Tibial artery (tissue), 4 donors: ENCODE data around the gene TPM4.

Experiments used
- DNase-seq, 2 donors: peaks; one replicate each; pipeline ENCODE4 v3.0.0-alpha.2; 2019
- H3K27ac ChIP-seq, 2 donors: fragments of 200-600 bp; sonication (generic) in 1 of 2; 1 replicate in 1 of 2; 2 replicates in 1 of 2; pipeline ENCODE4 v1.5.1; 2018 to 2019; ENCODE audit warnings: mild to moderate bottlenecking in 1 of 2
- H3K27me3 ChIP-seq, 2 donors: fragments of 200-600 bp; sonication (generic) in 1 of 2; one replicate each; pipeline versions ENCODE4 v1.5.1 to v1.6.0; 2016 to 2019
- H3K36me3 ChIP-seq, 3 donors: fragments of 200-600 bp; sonication (generic) in 2 of 3; one replicate each; pipeline ENCODE4 v1.5.1; 2016 to 2019; ENCODE audit warnings: mild to moderate bottlenecking in 2 of 3
- H3K4me1 ChIP-seq, 4 donors: fragments of 200-600 bp; sonication (generic) in 2 of 4; 1 replicate in 3 of 4; 2 replicates in 1 of 4; pipeline ENCODE4 v1.5.1; 2016 to 2019
- H3K4me3 ChIP-seq, 2 donors: fragments of 200-600 bp; sonication (generic) in 1 of 2; 1 replicate in 1 of 2; 2 replicates in 1 of 2; pipeline ENCODE4 v1.5.1; 2018 to 2019; ENCODE audit warnings: mild to moderate bottlenecking in 2 of 2
- H3K9me3 ChIP-seq, 3 donors: fragments of 200-600 bp; sonication (generic) in 1 of 3; one replicate each; pipeline ENCODE4 v1.5.1; 2016 to 2019
- CTCF ChIP-seq, 2 experiments: fragments of 200-600 bp in 1 of 2; fragments of 450-650 bp in 1 of 2; IDR thresholded peaks; one replicate each; pipeline ENCODE4 v1.5.1; 2017 to 2019; ENCODE audit warnings: antibody characterized with exemption in 2 of 2, mild to moderate bottlenecking in 1 of 2, moderate library complexity in 1 of 2
- intact Hi-C: fragments of 100-400 bp; cut with DNase I; formaldehyde crosslinking; loops from one replicate; pipeline ENCODE4 v1.15.0; 2023; ENCODE audit warnings: low total_unique reads

TPM4 gene

GRCh38 chr19:16112778-16113177 lies 36.5 kb downstream of the TPM4 start:
- intact Hi-C loops: loop anchor here (5.0 to 10.0 kb wide), 2 partner anchors 70 to 72 kb away; partner anchors contain the start of gene FAM32A
- no peak for TF ChIP-seq CTCF (IDR thresholded peaks at IDR 0.05)
- peaks cover 0 to 49% (median 31%) of the 10 kb centered on the region in 4 donors for H3K4me1 ChIP-seq
- H3K36me3 ChIP-seq: peaks cover 0 to 6% (median 4%) of the 10 kb centered on the region in 3 donors
- peak overlapping the region; percentile 87 to 97 for H3K27ac ChIP-seq
- no peaks in the 10 kb centered on the region for H3K27me3 ChIP-seq
- peak overlapping the region; percentile 88 to 96 for H3K4me3 ChIP-seq
- H3K9me3 ChIP-seq: no peaks in the 10 kb centered on the region
- no peak for DNase-seq

- H3K4me3 ChIP-seq: no peak overlapping the region
- DNase-seq: no peak
- intact Hi-C loops: loop anchor here (5.0 to 10.0 kb wide), 2 partner anchors 71 kb away; partner anchors contain the start of gene FAM32A
Measured at GRCh38 chr19:16113727-16114126, 37.4 kb downstream of the TPM4 start.

GRCh38 chr19:16115301-16116039 lies 39.2 kb downstream of the TPM4 start:
- H3K36me3 ChIP-seq: peaks cover 22 to 33% (median 29%) of the 10 kb centered on the region in 3 donors
- no peaks in the 10 kb centered on the region for H3K9me3 ChIP-seq
- intact Hi-C loops: loop anchor here (10.0 kb wide), 1 partner anchor 69 kb away; the partner anchor contains the start of gene FAM32A
- H3K27me3 ChIP-seq: no peaks in the 10 kb centered on the region
- peaks cover 0 to 47% (median 31%) of the 10 kb centered on the region in 4 donors for H3K4me1 ChIP-seq
- H3K27ac ChIP-seq: no peak overlapping the region
- TF ChIP-seq CTCF (IDR thresholded peaks at IDR 0.05): no peak
- no peak overlapping the region for H3K4me3 ChIP-seq
- no peak for DNase-seq

More at GRCh38 chr19:16113727-16114126, 37.4 kb downstream of the TPM4 start:
- peaks cover 0 to 49% (median 31%) of the 10 kb centered on the region in 4 donors for H3K4me1 ChIP-seq
- H3K27ac ChIP-seq: no peak overlapping the region
- no peak for TF ChIP-seq CTCF (IDR thresholded peaks at IDR 0.05)
- no peaks in the 10 kb centered on the region for H3K9me3 ChIP-seq
- H3K36me3 ChIP-seq: peaks cover 8 to 16% (median 14%) of the 10 kb centered on the region in 3 donors
- no peaks in the 10 kb centered on the region for H3K27me3 ChIP-seq

- DNase-seq: no peak
- Histone ChIP-seq H3K36me3 (peaks cover 24 to 39% (median 35%) of the 10 kb centered on the region in 3 donors), H3K9me3 (no peaks in the 10 kb centered on the region), H3K4me1 (peaks cover 0 to 41% (median 25%) of the 10 kb centered on the region in 4 donors), H3K4me3 (no peak overlapping the region), H3K27me3 (no peaks in the 10 kb centered on the region), H3K27ac (no peak overlapping the region)
- TF ChIP-seq CTCF (IDR thresholded peaks at IDR 0.05): no peak
- intact Hi-C loops: loop anchor here (10.0 kb wide), 1 partner anchor 69 kb away; the partner anchor contains the start of gene FAM32A
Measured at GRCh38 chr19:16116067-16116466, 39.8 kb downstream of the TPM4 start.

GRCh38 chr19:16117594-16118033 lies 41.3 kb downstream of the TPM4 start:
- H3K27me3 ChIP-seq: no peaks in the 10 kb centered on the region
- peaks cover 0 to 33% (median 18%) of the 10 kb centered on the region in 4 donors for H3K4me1 ChIP-seq
- intact Hi-C loops: loop anchor here (10.0 kb wide), 1 partner anchor 67 kb away; the partner anchor contains the start of gene FAM32A
- H3K27ac ChIP-seq: no peak overlapping the region
- no peaks in the 10 kb centered on the region for H3K9me3 ChIP-seq
- peaks cover 39 to 55% (median 50%) of the 10 kb centered on the region in 3 donors for H3K36me3 ChIP-seq
- H3K4me3 ChIP-seq: no peak overlapping the region
- no peak for DNase-seq
- no peak for TF ChIP-seq CTCF (IDR thresholded peaks at IDR 0.05)
